HepG2 (cell line): Measurements from ENCODE around the gene CACNG8. TPM values are rescaled to one million over a fixed set of nuclear protein-coding genes. Genes with fewer than 3 reads are reported as not detected.

Experiments used
- ATAC-seq: fragments of 200-7000 bp; cut with Tn5 transposase; 3 replicates; pipeline ENCODE4 v1.9.1; 2020; ENCODE audit warnings: mild to moderate bottlenecking, moderate library complexity
- BruUV-seq: library from RNA; stranded (reverse); fragments of 400-500 nt; replicated peaks from 2 replicates; lab custom pipeline; 2021; lab: Mats Ljungman, UMichigan
- CTCF ChIA-PET: fragments of 300-600 bp; formaldehyde crosslinking; extraction: SDS; loops from one replicate; lab custom pipeline; 2021; ENCODE audit warnings: low total read pairs, inconsistent platforms, low intra/inter-chr PET ratio; lab: Yijun Ruan, JAX
- POLR2A ChIA-PET: fragments of 350-600 bp; sonication (Branson Sonifier 250); formaldehyde crosslinking; loops from one replicate; lab custom pipeline; 2020; ENCODE audit warnings: antibody characterized with exemption, inconsistent platforms; lab: Yijun Ruan, JAX
- DNase-seq: peaks from one replicate; pipeline ENCODE4 v3.0.0-alpha.2; 2015; ENCODE audit warnings: low spot score
- FAIRE-seq: peaks from 3 replicates; lab custom pipeline; 2011; peaks lifted over from hg19 to GRCh38; lab: Jason Lieb, UNC
- H2AFZ ChIP-seq: one replicate; pipeline ENCODE4 v1.6.1; 2011; ENCODE audit warnings: low read length, inconsistent platforms
- H3K27ac ChIP-seq: fragments of 300-600 bp; 3 replicates; pipeline ENCODE4 v1.8.0; 2011; ENCODE audit warnings: mixed run types, mild to moderate bottlenecking, mixed read lengths, low read length, inconsistent platforms; ENCODE audit not compliant: insufficient read depth; ENCODE audit errors: extremely low read length
- H3K27me3 ChIP-seq, 2 experiments: fragments of 200-600 bp in 1 of 2; 2 replicates in 1 of 2; 3 replicates in 1 of 2; pipeline versions ENCODE4 v1.6.0 to v1.8.0; 2011; ENCODE audit warnings: low read length in 2 of 2, mild to moderate bottlenecking in 2 of 2, moderate library complexity in 2 of 2, inconsistent platforms in 1 of 2; ENCODE audit not compliant: insufficient read depth in 2 of 2, control insufficient read depth in 1 of 2
- H3K36me3 ChIP-seq, 2 experiments: fragments of 200-600 bp in 1 of 2; replicated peaks in 1 of 2; 2 replicates in 1 of 2; 3 replicates in 1 of 2; pipeline versions ENCODE4 v1.5.1 to v1.8.0; 2011; ENCODE audit warnings: low read length in 2 of 2, inconsistent platforms in 1 of 2; ENCODE audit not compliant: insufficient read depth in 2 of 2, control insufficient read depth in 1 of 2
- H3K4me1 ChIP-seq: 2 replicates; pipeline ENCODE4 v1.5.1; 2012; ENCODE audit warnings: low read length, inconsistent platforms; ENCODE audit not compliant: insufficient read depth
- H3K4me2 ChIP-seq: 2 replicates; pipeline ENCODE4 v1.6.0; 2011; ENCODE audit warnings: low read depth, low read length, inconsistent platforms
- H3K4me3 ChIP-seq, 3 experiments: fragments of 200-600 bp in 1 of 3; sonication (generic), shearing (Covaris generic) in 1 of 3; replicated peaks in 1 of 3; 2 replicates each; pipeline ENCODE4 v1.5.1; 2011 to 2016; ENCODE audit warnings: low read length in 3 of 3, inconsistent platforms in 2 of 3, low read depth in 2 of 3, mild to moderate bottlenecking in 2 of 3, control low read depth in 1 of 3, mixed read lengths in 1 of 3; ENCODE audit not compliant: insufficient read depth in 1 of 3
- H3K79me2 ChIP-seq: one replicate; pipeline ENCODE4 v1.6.1; 2011; ENCODE audit warnings: low read length, inconsistent platforms; ENCODE audit not compliant: insufficient read depth
- H3K9ac ChIP-seq: 2 replicates; pipeline ENCODE4 v1.6.0; 2011; ENCODE audit warnings: mild to moderate bottlenecking, low read depth, low read length, inconsistent platforms; ENCODE audit not compliant: insufficient read depth
- H3K9me3 ChIP-seq: 2 replicates; pipeline ENCODE4 v1.5.1; 2012; ENCODE audit warnings: mild to moderate bottlenecking, low read length
- H4K20me1 ChIP-seq: 2 replicates; pipeline ENCODE4 v1.6.0; 2011; ENCODE audit warnings: inconsistent platforms, mild to moderate bottlenecking, low read length, moderate library complexity; ENCODE audit not compliant: insufficient read depth
- ATF7 ChIP-seq, 2 experiments: fragments of 450-650 bp in 1 of 2; sonication (generic) in 1 of 2; formaldehyde crosslinking in 1 of 2; IDR thresholded peaks; 2 replicates each; pipeline versions ENCODE4 v1.4.0 to v1.6.1; 2016 to 2020; ENCODE audit warnings: antibody characterized with exemption in 1 of 2, mild to moderate bottlenecking in 1 of 2, missing genetic modification reagents in 1 of 2
- CEBPB ChIP-seq: IDR thresholded peaks from 2 replicates; pipeline ENCODE4 v1.6.1; 2011; ENCODE audit warnings: low read depth, low read length, improper control_type of control experiment, borderline replicate concordance
- MAFK ChIP-seq, 2 experiments: IDR thresholded peaks in 1 of 2; conservative IDR thresholded peaks in 1 of 2; 2 replicates each; pipeline ENCODE4 v1.6.1; 2011; ENCODE audit warnings: improper control_type of control experiment in 2 of 2, low read length in 2 of 2
- MTF2 ChIP-seq: sonication (generic); formaldehyde crosslinking; IDR thresholded peaks from 2 replicates; pipeline ENCODE4 v1.5.0; 2020; ENCODE audit warnings: missing genetic modification reagents, borderline replicate concordance
- PHF8 ChIP-seq: sonication (generic); formaldehyde crosslinking; IDR thresholded peaks from 2 replicates; pipeline ENCODE4 v1.5.0; 2020; ENCODE audit warnings: missing genetic modification reagents
- TCF7L2 ChIP-seq: IDR thresholded peaks from 2 replicates; pipeline ENCODE4 v1.6.1; 2011; ENCODE audit warnings: mild to moderate bottlenecking, low read depth, low read length, moderate library complexity
- ZNF569 ChIP-seq: sonication (generic); formaldehyde crosslinking; IDR thresholded peaks from 2 replicates; pipeline ENCODE4 v1.5.0; 2020; ENCODE audit warnings: mild to moderate bottlenecking, missing genetic modification reagents, moderate library complexity, borderline replicate concordance
- WGBS: methylation state at CpG from one replicate; pipeline ENCODE4 v1.1.6; 2017; ENCODE audit warnings: low lambda C conversion rate; 5-methylcytosine and 5-hydroxymethylcytosine counted together
- in situ Hi-C: cut with HindIII; loops from 2 replicates; pipeline ENCODE4 v1.10.0; 2017; ENCODE audit warnings: low pct_unique_long_range_greater_than_20kb; ENCODE audit not compliant: extremely low pct_ligation_motif_present
- intact Hi-C: fragments of 100-400 bp; cut with micrococcal nuclease; formaldehyde crosslinking; loops from one replicate; pipeline ENCODE4 v1.10.0; 2022; ENCODE audit not compliant: unreplicated experiment
- polyA plus RNA-seq, 8 experiments: library from polyadenylated mRNA; depleted of rRNA in 3 of 8; stranded (reverse) in 7 of 8; unstranded in 1 of 8; fragments of >200 nt; fragmentation: Illumina TruSeq in 4 of 8; extraction: Trizol in 4 of 8; gene quantifications; 2 replicates each; pipeline versions ENCODE4 v1.2.1 to v1.2.3, GENCODE V29; 2011 to 2016; ENCODE audit warnings: low read depth in 4 of 8, missing spikeins in 1 of 8, mixed read lengths in 1 of 8; ENCODE audit not compliant: insufficient read depth in 1 of 8
- total RNA-seq, 5 experiments: library from RNA; depleted of rRNA; stranded (reverse); fragments of >200 nt; fragmentation: Illumina TruSeq; extraction: Trizol; gene quantifications; 2 replicates each; pipeline ENCODE4 v1.2.3, GENCODE V29; 2016; ENCODE audit warnings: low read depth in 1 of 5
- TF ChIP-seq, protein P1 (sequence below): sonication (generic); formaldehyde crosslinking; IDR thresholded peaks from 2 replicates; pipeline ENCODE4 v1.5.0; 2020; ENCODE audit warnings: mild to moderate bottlenecking, missing genetic modification reagents, borderline replicate concordance

Gene CACNG8
- total and polyA plus RNA-seq, 2 of the 13 experiments (the other 11 are each of a cell fraction or from before 2014, with no cell fraction given): not detected

GRCh38 chr19:53980539-53981375 lies 18.0 kb downstream of the CACNG8 start:
- in situ Hi-C loops: no loop called here
- no peak overlapping the region for H3K4me2 ChIP-seq
- WGBS: 46% methylated on average over 20 of the region's 20 CpGs
- ATAC-seq (peak; percentile 13; the same call in 1 of the 3 replicates), FAIRE-seq (no peak), DNase-seq (peak; percentile 6)
- POLR2A ChIA-PET: no interaction called here
- no peaks in the 10 kb centered on the region for H3K36me3 ChIP-seq
- no peak overlapping the region for H3K27ac ChIP-seq
- CTCF ChIA-PET: no interaction called here
- H3K79me2 ChIP-seq: no peaks in the 10 kb centered on the region
- TF ChIP-seq MAFK (conservative IDR thresholded peaks at IDR 0.05 in 1 of 2, IDR thresholded peaks at IDR 0.05 in 1 of 2; ENCODE audit: low read length in 2 of 2) (no peak), ATF7 (IDR thresholded peaks at IDR 0.05) (peak; percentile 51), ATF7 (CRISPR knock-in tag; IDR thresholded peaks at IDR 0.05) (no peak)
- H4K20me1 ChIP-seq: no peaks in the 10 kb centered on the region
- H3K9me3 ChIP-seq: no peaks in the 10 kb centered on the region
- intact Hi-C loops: no loop called here
- no peaks in the 10 kb centered on the region for H3K4me1 ChIP-seq
- H2AFZ ChIP-seq: no peak overlapping the region
- BruUV-seq: no TSS peak
- H3K4me3 ChIP-seq: no peak overlapping the region
- H3K27me3 ChIP-seq: peaks cover 3 to 16% of the 10 kb centered on the region in 2 experiments; a peak in 2 of 5 replicates
- no peak overlapping the region for H3K9ac ChIP-seq

DNA sequence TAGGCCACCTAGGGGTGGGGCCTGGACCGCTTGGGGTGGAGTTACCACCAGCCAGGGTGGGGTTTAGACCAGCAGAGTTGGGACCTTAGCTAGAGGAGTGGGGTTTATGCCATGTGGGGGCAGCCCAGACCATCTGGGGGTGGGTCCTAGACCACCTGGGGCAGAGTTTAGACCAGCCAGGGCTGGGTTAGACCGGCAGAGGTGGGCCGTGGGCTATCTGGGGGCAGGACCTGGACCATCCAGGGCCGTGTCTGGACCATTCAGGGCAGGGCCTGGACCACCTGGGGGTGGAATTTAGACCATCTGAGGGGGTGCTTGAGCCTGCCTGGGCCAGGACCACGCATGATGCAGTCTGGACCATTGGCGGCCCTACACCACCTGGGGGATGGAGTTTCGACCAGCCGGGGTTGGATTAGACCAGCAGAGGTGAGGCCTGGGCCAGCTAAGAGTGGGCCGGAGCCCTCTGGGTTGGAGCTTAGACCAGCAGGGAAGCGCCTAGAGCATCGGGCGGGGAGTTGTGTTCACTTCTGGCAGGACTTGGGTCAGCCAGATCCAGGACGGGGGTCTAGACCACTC lies 18.7 kb downstream of the CACNG8 start:
- 80% methylated on average over 1 of the region's 13 CpGs for WGBS
- H3K27me3 ChIP-seq: peaks cover 3 to 20% of the 10 kb centered on the region in 2 experiments; a peak in 2 of 5 replicates
- H3K36me3 ChIP-seq: no peaks in the 10 kb centered on the region
- no peaks in the 10 kb centered on the region for H3K79me2 ChIP-seq
- no peak overlapping the region for H3K27ac ChIP-seq
- FAIRE-seq: no peak
- intact Hi-C loops: no loop called here
- ChIA-PET POLR2A (no interaction called here), CTCF (no interaction called here)
- H3K9me3 ChIP-seq: no peaks in the 10 kb centered on the region
- no peak overlapping the region for H3K4me3 ChIP-seq
- DNase-seq: no peak
- H3K9ac ChIP-seq: no peak overlapping the region
- no peak overlapping the region for H3K4me2 ChIP-seq
- no peaks in the 10 kb centered on the region for H3K4me1 ChIP-seq
- no peak for ATAC-seq
- in situ Hi-C loops: no loop called here
- no peaks in the 10 kb centered on the region for H4K20me1 ChIP-seq
- no TSS peak for BruUV-seq
- no peak overlapping the region for H2AFZ ChIP-seq
- no peak for TF ChIP-seq ZNF569 (CRISPR knock-in tag)
- TF ChIP-seq, protein P1, sequence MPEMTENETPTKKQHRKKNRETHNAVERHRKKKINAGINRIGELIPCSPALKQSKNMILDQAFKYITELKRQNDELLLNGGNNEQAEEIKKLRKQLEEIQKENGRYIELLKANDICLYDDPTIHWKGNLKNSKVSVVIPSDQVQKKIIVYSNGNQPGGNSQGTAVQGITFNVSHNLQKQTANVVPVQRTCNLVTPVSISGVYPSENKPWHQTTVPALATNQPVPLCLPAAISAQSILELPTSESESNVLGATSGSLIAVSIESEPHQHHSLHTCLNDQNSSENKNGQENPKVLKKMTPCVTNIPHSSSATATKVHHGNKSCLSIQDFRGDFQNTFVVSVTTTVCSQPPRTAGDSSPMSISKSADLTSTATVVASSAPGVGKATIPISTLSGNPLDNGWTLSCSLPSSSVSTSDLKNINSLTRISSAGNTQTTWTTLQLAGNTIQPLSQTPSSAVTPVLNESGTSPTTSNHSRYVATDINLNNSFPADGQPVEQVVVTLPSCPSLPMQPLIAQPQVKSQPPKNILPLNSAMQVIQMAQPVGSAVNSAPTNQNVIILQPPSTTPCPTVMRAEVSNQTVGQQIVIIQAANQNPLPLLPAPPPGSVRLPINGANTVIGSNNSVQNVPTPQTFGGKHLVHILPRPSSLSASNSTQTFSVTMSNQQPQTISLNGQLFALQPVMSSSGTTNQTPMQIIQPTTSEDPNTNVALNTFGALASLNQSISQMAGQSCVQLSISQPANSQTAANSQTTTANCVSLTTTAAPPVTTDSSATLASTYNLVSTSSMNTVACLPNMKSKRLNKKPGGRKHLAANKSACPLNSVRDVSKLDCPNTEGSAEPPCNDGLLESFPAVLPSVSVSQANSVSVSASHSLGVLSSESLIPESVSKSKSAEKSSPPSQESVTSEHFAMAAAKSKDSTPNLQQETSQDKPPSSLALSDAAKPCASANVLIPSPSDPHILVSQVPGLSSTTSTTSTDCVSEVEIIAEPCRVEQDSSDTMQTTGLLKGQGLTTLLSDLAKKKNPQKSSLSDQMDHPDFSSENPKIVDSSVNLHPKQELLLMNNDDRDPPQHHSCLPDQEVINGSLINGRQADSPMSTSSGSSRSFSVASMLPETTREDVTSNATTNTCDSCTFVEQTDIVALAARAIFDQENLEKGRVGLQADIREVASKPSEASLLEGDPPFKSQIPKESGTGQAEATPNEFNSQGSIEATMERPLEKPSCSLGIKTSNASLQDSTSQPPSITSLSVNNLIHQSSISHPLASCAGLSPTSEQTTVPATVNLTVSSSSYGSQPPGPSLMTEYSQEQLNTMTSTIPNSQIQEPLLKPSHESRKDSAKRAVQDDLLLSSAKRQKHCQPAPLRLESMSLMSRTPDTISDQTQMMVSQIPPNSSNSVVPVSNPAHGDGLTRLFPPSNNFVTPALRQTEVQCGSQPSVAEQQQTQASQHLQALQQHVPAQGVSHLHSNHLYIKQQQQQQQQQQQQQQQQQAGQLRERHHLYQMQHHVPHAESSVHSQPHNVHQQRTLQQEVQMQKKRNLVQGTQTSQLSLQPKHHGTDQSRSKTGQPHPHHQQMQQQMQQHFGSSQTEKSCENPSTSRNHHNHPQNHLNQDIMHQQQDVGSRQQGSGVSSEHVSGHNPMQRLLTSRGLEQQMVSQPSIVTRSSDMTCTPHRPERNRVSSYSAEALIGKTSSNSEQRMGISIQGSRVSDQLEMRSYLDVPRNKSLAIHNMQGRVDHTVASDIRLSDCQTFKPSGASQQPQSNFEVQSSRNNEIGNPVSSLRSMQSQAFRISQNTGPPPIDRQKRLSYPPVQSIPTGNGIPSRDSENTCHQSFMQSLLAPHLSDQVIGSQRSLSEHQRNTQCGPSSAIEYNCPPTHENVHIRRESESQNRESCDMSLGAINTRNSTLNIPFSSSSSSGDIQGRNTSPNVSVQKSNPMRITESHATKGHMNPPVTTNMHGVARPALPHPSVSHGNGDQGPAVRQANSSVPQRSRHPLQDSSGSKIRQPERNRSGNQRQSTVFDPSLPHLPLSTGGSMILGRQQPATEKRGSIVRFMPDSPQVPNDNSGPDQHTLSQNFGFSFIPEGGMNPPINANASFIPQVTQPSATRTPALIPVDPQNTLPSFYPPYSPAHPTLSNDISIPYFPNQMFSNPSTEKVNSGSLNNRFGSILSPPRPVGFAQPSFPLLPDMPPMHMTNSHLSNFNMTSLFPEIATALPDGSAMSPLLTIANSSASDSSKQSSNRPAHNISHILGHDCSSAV: no peak
- no peak for TF ChIP-seq MTF2 (CRISPR knock-in tag)
- no peak for TF ChIP-seq PHF8 (CRISPR knock-in tag)
- TF ChIP-seq CEBPB: no peak
- TF ChIP-seq TCF7L2: no peak
